Upper lobe of left lung (tissue), 6 donors: ENCODE results near the gene RAB11FIP4. TPM values are rescaled to one million over a fixed set of nuclear protein-coding genes. Genes with fewer than 3 reads are reported as not detected.

Experiments used
- ATAC-seq, 2 donors: fragments of 200-7000 bp; cut with Tn5 transposase; one replicate each; pipeline ENCODE4 v1.9.1; 2022; ENCODE audit warnings: mild to moderate bottlenecking in 2 of 2, moderate library complexity in 2 of 2; ENCODE audit not compliant: low FRiP score in 2 of 2
- DNase-seq, 2 donors: peaks; one replicate each; pipeline ENCODE4 v3.0.0-alpha.2; 2019 to 2020
- H3K27ac ChIP-seq, 4 donors: fragments of 200-600 bp; sonication (generic); one replicate each; pipeline ENCODE4 v1.5.1; 2016 to 2019
- H3K27me3 ChIP-seq, 4 donors: fragments of 200-600 bp; sonication (generic); one replicate each; pipeline ENCODE4 v1.5.1; 2017 to 2019
- H3K36me3 ChIP-seq, 4 donors: fragments of 200-600 bp; sonication (generic); one replicate each; pipeline ENCODE4 v1.5.1; 2016 to 2019
- H3K4me1 ChIP-seq, 4 donors: fragments of 200-600 bp; sonication (generic); one replicate each; pipeline ENCODE4 v1.5.1; 2018 to 2019
- H3K4me3 ChIP-seq, 4 donors: fragments of 200-600 bp; sonication (generic); one replicate each; pipeline ENCODE4 v1.5.1; 2017 to 2019; ENCODE audit warnings: mild to moderate bottlenecking in 2 of 4, moderate library complexity in 1 of 4
- H3K9me3 ChIP-seq, 4 donors: fragments of 200-600 bp; sonication (generic); one replicate each; pipeline ENCODE4 v1.5.1; 2018 to 2019
- CTCF ChIP-seq, 6 experiments: fragments of 450-650 bp in 4 of 6; fragments of 200-600 bp in 2 of 6; sonication (generic) in 2 of 6; IDR thresholded peaks; one replicate each; pipeline ENCODE4 v1.5.1; 2016 to 2019; ENCODE audit warnings: antibody characterized with exemption in 6 of 6
- EP300 ChIP-seq, 4 donors: sonication (generic); formaldehyde crosslinking; IDR thresholded peaks; one replicate each; pipeline ENCODE4 v1.5.1; 2017; ENCODE audit warnings: antibody characterized with exemption in 4 of 4, control low read depth in 2 of 4
- POLR2A ChIP-seq, 4 donors: fragments of 450-650 bp; IDR thresholded peaks; one replicate each; pipeline ENCODE4 v1.5.1; 2016 to 2017; ENCODE audit warnings: antibody characterized with exemption in 4 of 4, mild to moderate bottlenecking in 2 of 4
- POLR2AphosphoS5 ChIP-seq, 2 donors: sonication (generic); formaldehyde crosslinking; IDR thresholded peaks; one replicate each; pipeline ENCODE4 v1.5.1; 2017; ENCODE audit warnings: antibody characterized with exemption in 2 of 2
- WGBS, 2 donors: methylation state at CpG; one replicate each; pipeline ENCODE4 v1.1.5; 2017 to 2018; 5-methylcytosine and 5-hydroxymethylcytosine counted together
- total RNA-seq, 6 donors: library from RNA; depleted of rRNA in 4 of 6; stranded (reverse); fragments of >200 nt in 4 of 6; gene quantifications; one replicate each; pipeline versions ENCODE4 v1.1.0 to v1.2.1, GENCODE V29; 2016 to 2021
- donor health status: DM: no; HTN: no; CAD: no; lungs with moderate emphysema.
- donor health status: DM: no; HTN: yes; CAD: no; lungs with severe emphysema.

RAB11FIP4 gene
- total RNA-seq, 6 donors from 2014 or later = 15.2 to 36.1 (median 23.3) TPM

- H3K9me3 ChIP-seq = no peaks in the 10 kb centered on the region
- H3K4me1 ChIP-seq = no peaks in the 10 kb centered on the region
- H3K27ac ChIP-seq = no peak overlapping the region
- H3K4me3 ChIP-seq = no peak overlapping the region
- H3K36me3 ChIP-seq = no peaks in the 10 kb centered on the region
- TF ChIP-seq POLR2AphosphoS5 (IDR thresholded peaks at IDR 0.05) = no peak
- DNase-seq (no peak), ATAC-seq (no peak)
- no peaks in the 10 kb centered on the region for H3K27me3 ChIP-seq
- WGBS, 2 donors = 86 to 87% methylated on average over 5 of the region's 5 CpGs
Observed at GRCh38 chr17:31456814-31457213, 65.3 kb downstream of the RAB11FIP4 start.

- ATAC-seq = no peak
- Histone ChIP-seq H3K4me3 (no peak overlapping the region), H3K4me1 (no peaks in the 10 kb centered on the region), H3K36me3 (no peaks in the 10 kb centered on the region), H3K27me3 (no peaks in the 10 kb centered on the region), H3K9me3 (no peaks in the 10 kb centered on the region), H3K27ac (no peak overlapping the region)
- DNase-seq = no peak
- WGBS, 2 donors = 66 to 80% methylated on average over 7 to 10 of the region's 10 CpGs
- TF ChIP-seq POLR2A (IDR thresholded peaks at IDR 0.05) (no peak), POLR2AphosphoS5 (IDR thresholded peaks at IDR 0.05) (no peak), EP300 (IDR thresholded peaks at IDR 0.05) (no peak)
Observed at GRCh38 chr17:31457391-31458234, 66.1 kb downstream of the RAB11FIP4 start.

- ATAC-seq (no peak), DNase-seq (no peak)
- no peak for TF ChIP-seq EP300 (IDR thresholded peaks at IDR 0.05)
- TF ChIP-seq CTCF (IDR thresholded peaks at IDR 0.05) = no peak
- TF ChIP-seq POLR2AphosphoS5 (IDR thresholded peaks at IDR 0.05) = no peak
- no peak for TF ChIP-seq POLR2A (IDR thresholded peaks at IDR 0.05)
- Histone ChIP-seq H3K9me3 (no peaks in the 10 kb centered on the region), H3K27ac (no peak overlapping the region), H3K4me1 (no peaks in the 10 kb centered on the region), H3K36me3 (no peaks in the 10 kb centered on the region), H3K27me3 (no peaks in the 10 kb centered on the region), H3K4me3 (no peak overlapping the region)
- WGBS, 2 donors = 55 to 85% methylated on average over 2 of the region's 2 CpGs
Observed at GRCh38 chr17:31458829-31459228, 67.4 kb downstream of the RAB11FIP4 start.

GRCh38 chr17:31459716-31460115 is 68.2 kb downstream of the RAB11FIP4 start:
- no peaks in the 10 kb centered on the region for H3K27me3 ChIP-seq
- no peak overlapping the region for H3K4me3 ChIP-seq
- DNase-seq = no peak
- no peaks in the 10 kb centered on the region for H3K36me3 ChIP-seq
- ATAC-seq = no peak
- 43 to 63% methylated on average over 2 to 4 of the region's 4 CpGs for WGBS, 2 donors
- no peak overlapping the region for H3K27ac ChIP-seq
- TF ChIP-seq EP300 (IDR thresholded peaks at IDR 0.05) (no peak), CTCF (IDR thresholded peaks at IDR 0.05) (no peak), POLR2A (IDR thresholded peaks at IDR 0.05) (no peak), POLR2AphosphoS5 (IDR thresholded peaks at IDR 0.05) (no peak)
- H3K9me3 ChIP-seq = no peaks in the 10 kb centered on the region
- H3K4me1 ChIP-seq = no peaks in the 10 kb centered on the region

- Histone ChIP-seq H3K9me3 (no peaks in the 10 kb centered on the region), H3K4me3 (no peak overlapping the region), H3K27me3 (no peaks in the 10 kb centered on the region), H3K4me1 (no peaks in the 10 kb centered on the region), H3K36me3 (no peaks in the 10 kb centered on the region), H3K27ac (no peak overlapping the region)
- TF ChIP-seq POLR2A (IDR thresholded peaks at IDR 0.05) = no peak
- no peak for TF ChIP-seq CTCF (IDR thresholded peaks at IDR 0.05)
- no peak for TF ChIP-seq EP300 (IDR thresholded peaks at IDR 0.05)
- no peak for TF ChIP-seq POLR2AphosphoS5 (IDR thresholded peaks at IDR 0.05)
- DNase-seq = no peak
- WGBS, 2 donors = 75 to 79% methylated on average over 6 of the region's 6 CpGs
- no peak for ATAC-seq
Observed at GRCh38 chr17:31460226-31460721, 68.8 kb downstream of the RAB11FIP4 start.
